GM21786 (cell line): ENCODE measurements around the gene NEK3.
"Not testable (repeated sequence)": the region's sequence is repeated elsewhere in the genome, so short reads cannot be mapped to it uniquely, and the experiment has no call there.

Experiments used
- ATAC-seq: cut with Tn5 transposase; IDR thresholded peaks from one replicate; pipeline ENCODE4 v1.9.1; 2021; ENCODE audit not compliant: unreplicated experiment

NEK3 gene

GRCh38 chr13:52118595-52118994, 40.8 kb downstream of the NEK3 start:
- no peak for ATAC-seq

- ATAC-seq = no peak
Observed at GRCh38 chr13:52118095-52118494, 41.3 kb downstream of the NEK3 start.

DNA sequence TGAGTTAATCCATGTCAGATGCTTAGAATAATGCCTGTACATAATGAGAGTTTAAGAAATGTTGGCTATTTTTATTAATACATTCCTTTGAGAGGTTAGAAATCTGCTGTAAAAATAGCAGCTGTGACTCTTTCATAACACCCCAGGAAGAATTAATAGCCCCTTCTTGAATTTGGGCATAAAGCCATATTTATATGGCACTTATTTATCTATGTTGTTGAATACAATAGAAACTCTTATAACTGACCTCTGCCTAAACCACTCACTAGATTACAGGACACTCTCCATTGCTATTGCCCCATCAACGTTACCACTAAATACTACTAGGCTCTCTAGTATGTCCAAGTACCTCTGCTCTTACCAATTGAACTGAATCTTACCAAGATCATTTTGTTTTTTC, 46.8 kb downstream of the NEK3 start:
- no peak for ATAC-seq

DNA sequence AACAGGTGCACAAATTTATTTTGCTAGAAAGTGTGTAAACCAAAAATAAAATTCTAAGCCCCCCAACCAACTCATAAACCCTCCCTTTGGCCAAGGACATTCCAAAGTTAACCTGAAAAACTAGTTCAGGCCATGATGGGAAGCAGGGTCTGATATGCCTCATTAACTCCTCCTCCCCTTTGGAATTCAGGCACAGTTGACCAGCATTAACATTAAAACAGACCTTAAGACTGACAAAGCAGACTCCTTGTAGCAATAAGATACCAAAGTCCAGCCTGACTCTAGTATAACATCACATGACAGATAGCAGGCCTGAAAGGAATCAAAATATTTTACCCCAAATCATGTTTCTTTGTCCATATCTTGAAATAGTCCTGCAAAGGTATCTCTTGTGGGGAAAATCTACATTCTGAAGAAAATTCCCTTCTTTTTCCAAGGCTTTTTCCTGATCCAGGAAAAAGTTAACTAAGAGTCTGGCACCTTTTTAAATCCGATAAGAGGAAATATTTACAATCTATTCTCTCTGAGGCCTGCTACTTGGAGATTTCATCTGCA, 50.2 kb downstream of the NEK3 start:
- ATAC-seq = no peak

DNA sequence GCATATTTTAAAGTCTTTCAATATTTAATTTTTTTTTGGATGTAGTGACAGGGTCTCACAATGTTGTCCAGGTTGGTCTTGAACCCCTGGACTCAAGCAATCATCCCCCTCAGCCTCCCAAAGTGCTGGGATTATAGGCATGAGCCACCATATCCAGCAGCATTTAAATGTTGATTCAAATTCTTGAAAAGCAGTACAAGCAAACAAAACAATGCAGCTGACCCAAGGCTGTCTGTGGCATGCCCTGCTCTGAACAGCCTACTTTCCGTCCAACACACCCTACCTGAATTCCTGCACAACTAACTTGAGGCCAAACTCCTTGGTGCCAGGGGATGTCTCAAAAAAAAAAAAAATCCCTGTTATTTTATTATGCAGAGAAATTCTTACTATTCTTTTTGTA, 53.6 kb downstream of the NEK3 start:
- ATAC-seq = no peak

GRCh38 chr13:52104624-52105023, 54.8 kb downstream of the NEK3 start:
- ATAC-seq = no peak

- no peak for ATAC-seq
Observed at GRCh38 chr13:52103386-52103785, 56.0 kb downstream of the NEK3 start.

GRCh38 chr13:52102423-52102822, 57.0 kb downstream of the NEK3 start:
- not testable (repeated sequence) for ATAC-seq

GRCh38 chr13:52097197-52097596, 62.2 kb downstream of the NEK3 start:
- no peak for ATAC-seq

DNA sequence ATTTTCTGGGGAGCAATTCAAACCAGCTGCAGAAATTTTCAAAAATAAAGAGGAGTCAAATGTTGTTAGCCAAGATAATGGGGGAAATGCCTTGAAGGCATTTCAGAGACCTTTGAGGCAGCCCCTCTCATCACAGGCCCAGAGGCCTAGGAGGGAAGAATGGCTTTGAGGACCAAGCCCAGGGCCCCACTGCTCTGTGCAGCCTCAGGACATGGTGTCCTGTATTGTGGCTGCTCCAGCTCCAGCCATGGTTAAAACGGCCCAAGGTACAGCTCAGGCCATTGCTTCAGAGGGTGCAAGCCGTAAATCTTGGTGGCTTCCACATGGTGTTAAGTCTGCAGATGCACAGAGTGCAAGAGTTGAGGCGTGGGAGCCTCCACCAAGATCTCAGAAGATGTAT, 62.6 kb downstream of the NEK3 start:
- ATAC-seq = no peak

- ATAC-seq = no peak
Observed at GRCh38 chr13:52096062-52096461, 63.3 kb downstream of the NEK3 start.

- no peak for ATAC-seq
Observed at GRCh38 chr13:52092087-52092486, 67.3 kb downstream of the NEK3 start.

GRCh38 chr13:52091473-52091872, 67.9 kb downstream of the NEK3 start:
- ATAC-seq = no peak

DNA sequence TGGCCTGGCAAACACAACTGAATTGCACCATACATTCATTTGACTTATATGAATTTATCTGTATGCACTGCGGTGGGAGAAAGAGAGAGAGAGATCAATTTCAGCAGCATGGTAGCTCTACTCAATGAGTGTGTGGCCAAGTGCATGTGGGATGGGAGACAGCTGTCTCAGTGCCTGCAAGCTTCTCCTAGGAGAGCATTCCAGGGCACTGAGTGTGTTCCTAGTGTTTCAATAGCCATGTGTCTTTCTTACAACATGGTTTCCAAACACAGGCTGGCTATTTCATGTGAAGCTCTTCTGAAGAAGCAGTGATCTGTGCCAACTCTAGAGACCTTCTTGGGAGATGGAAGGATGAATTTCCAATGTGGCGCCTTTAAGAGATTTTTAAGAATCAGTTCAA, 74.0 kb downstream of the NEK3 start:
- ATAC-seq = no peak

DNA sequence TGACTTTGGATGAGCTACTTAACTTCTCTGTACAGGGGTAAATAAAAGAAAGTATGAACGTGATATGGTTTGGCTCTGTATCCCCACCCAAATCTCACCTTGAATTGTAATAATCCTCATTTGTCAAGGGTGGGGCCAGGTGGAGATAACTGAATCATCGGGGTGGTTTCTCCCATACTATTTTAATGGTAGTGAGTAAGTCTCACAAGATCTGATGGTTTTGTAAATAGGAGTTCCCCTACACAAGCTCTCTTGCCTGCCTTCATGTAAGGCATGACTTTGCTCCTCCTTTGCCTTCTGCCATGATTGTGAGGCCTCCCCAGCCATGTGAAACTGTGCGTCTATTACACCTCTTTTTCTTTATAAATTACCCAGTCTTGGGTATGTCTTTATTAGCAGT, 74.4 kb downstream of the NEK3 start:
- ATAC-seq = not testable (repeated sequence)
